Dedifferentiated amniotic fluid mesenchymal stem cell (primary cell): ENCODE measurements around the gene SCUBE3.

ENCODE experiments used
- DNase-seq: peaks from one replicate; pipeline ENCODE4 v3.0.0-alpha.2; 2016; ENCODE audit errors: extremely low spot score

SCUBE3 gene

DNA sequence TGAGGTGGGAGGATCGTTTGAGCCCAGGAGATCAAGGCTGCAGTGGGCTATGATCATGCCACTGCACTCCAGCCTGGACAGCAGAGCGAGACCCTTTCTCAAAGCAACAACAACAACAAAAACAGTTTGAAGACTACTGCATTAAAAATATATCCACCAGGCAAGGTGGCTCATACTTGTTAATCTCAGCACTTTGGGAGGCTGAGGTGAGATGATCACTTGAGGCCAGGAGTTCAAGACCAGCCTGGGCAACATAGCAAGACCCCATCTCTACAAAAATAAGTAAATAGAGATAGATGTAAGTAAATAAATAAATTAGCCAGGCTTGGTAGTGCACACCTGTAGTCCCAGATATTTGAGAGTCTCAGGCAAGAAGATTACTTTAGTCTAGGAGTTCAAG is 58.2 kb downstream of the SCUBE3 start:
- no peak for DNase-seq

DNA sequence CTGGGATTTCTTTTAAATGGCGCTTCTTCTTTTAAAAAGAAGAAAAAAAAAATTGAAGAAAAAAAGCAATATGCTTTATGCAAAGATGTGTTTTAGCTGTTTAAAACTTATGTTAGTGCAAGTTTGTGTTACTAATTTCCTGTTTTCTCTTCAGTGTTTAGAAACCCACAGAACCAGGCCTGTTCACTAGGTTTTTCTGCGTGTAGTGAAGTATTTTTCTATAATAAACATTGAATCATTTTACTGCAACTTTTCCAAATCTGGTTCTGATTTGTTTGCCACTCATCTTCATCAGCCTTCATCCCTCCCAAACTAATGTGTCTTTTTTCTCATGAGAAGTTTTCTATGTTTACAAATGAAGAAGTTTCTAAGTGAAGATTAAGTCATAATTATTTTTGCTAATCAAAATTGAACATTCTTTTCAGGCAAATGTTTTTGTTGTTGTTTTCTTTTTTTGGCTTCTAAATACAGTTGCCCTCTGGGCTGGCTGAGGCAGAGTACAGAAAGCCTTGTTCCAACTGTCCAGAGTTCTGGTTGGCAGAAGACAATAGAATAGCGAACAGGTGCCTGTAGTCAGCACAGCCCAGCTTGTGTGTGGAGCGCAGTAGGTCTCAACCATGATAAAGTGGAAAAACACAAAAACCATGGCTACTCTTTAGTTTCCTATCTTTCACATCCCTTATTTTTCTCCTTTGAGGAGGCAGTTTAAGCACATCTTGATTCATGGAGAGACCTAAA is 60.2 kb downstream of the SCUBE3 start:
- DNase-seq, result no peak

DNA sequence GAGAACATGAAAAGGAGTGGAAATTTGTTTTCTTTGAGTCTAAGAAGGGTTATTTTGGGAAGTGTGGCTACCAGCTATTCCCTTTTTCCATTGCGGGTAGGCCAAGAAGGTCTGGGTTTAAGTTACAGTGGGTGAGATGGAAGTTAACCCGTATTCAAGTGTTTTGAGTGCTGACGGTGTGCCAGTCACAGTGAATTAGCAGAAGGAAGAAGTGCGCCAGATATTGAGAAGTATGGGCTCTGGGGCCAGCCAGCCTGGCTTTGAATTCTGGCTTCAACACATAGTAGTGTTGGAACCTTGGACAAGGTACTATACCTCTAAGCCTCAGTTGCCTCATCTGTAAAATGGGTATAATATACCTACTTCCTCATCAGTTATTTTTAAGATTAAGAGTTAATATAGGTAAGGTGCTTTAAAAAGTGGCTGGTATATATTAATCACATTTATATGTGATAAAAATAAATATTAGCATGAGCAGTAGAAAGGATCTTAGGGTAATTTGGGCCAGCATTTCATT is 62.0 kb downstream of the SCUBE3 start:
- no peak for DNase-seq

DNA sequence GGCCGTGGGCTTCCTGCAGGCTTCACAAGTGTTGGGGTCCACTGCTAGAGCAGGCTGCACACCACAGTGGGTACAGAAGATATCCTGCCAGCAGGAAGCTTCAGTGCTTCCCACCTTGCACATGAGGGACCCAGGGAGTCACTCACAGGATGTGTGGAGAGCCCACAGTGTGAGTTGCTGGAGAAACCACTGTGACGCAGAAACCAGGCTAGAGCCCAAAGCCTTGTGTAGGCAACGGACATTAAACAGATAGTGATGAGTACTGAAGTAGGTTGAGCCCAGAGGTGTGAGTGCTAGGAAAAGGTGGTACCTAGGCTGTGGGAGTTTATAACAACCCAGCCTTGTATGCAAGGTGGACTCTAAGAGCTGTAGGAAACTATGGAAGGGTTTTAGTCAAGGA is 65.0 kb downstream of the SCUBE3 start:
- DNase-seq, result no peak

DNA sequence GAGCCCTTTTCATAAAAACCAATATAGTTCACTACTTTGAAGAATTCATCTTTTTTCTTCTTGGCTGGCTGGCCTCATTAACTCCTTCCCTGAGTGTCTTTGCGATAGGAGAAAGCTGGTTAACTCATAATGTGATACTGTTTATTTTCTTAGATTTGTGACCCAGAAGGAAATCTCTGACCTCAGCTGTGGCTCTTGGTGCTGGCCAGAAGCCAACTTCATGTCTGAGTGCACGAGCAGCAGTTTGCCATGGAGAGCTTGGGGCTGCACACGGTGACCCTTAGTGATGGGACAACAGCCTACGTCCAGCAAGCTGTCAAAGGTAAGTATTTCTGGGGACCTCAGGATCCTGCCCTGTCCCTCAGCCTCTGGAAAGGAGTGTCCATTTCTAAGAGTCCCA is 67.1 kb downstream of the SCUBE3 start:
- DNase-seq, result no peak

DNA sequence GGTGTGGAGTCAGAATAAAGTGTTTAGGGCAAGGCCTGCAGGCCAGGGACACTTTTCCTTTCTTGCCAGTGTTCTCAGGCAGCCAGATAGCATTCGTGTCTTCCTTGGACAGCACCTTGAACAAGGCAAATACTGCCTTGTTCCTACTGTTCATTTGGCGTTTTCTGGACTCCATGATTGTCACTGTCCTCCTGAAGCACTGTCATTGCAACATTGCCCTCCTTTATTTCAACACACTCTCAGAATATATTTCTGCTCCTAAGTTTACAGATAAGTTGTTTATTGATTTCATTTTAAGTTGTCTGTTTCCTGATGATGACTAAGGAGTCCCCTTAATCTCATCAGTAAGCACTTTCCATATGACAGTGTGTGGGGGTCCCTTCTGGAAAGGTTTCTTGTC is 68.7 kb downstream of the SCUBE3 start:
- DNase-seq, result no peak

DNA sequence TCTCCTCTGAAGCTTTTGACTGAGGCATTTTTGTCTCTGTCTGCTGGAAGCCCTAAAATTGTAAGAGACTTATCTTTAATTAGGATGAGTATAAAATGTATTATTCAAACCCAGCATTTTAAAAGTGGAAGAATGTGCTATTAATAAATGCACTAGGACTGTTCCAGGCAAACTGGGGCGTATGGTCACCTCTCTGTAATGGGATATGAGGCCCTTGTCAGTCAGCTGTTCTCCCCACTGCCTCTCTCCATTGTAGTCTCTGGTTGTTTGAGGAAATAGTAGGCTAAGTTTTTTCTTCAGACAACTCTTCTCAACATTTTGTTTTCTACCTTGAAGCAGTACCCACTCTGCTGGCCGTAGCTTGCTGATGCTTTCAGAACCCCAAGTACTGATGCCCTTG is 69.6 kb downstream of the SCUBE3 start:
- no peak for DNase-seq

DNA sequence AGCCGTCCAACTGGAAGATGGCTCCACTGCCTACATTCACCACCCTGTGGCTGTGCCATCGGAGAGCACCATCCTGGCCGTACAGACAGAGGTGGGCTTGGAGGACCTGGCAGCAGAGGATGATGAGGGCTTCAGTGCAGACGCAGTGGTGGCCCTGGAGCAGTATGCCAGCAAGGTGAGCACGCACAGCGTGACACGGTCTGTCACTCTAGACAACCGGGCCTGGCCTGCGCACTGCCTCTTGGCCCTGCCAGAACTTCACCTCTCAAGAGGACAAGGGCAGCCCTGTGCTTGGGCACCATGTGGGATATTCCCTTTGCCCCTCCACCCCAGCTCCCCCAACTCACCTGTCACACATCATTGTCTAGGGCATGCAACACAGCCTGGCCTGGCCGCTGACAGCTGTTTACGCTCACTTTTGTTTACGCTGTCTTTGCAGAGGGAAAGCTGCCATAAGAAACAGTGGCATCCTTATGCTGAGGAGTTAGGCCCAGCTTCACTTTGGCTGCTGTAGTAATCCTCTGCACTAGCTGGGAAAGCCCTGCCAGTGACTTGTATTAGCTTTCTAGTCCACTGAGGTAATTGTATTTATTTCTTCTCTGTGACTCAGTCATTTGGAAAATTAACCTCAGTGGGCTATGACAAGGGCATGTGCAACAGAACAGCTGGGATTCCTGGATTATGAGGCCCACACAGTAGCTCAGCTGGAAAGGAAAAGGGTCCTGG is 74.1 kb downstream of the SCUBE3 start:
- DNase-seq, result no peak

DNA sequence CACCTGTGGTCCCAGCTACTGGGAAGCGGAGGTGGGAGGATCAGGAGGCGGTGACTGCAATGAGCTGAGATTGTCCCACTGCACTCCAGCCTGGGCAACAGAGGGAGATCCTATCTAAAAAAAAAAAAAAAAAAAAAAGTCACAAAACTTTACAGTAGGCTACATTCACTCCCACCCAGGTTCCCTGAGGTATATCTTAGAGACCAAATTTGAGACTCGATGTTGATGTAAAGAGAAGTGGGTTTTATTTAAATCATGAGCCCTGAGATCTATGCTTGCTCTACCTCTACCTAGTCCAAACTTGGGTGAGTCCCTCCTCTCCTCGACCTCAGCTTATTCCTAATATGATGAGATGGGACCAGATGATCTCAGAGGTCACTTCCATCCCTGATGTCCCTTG is 75.1 kb downstream of the SCUBE3 start:
- DNase-seq, result no peak

DNA sequence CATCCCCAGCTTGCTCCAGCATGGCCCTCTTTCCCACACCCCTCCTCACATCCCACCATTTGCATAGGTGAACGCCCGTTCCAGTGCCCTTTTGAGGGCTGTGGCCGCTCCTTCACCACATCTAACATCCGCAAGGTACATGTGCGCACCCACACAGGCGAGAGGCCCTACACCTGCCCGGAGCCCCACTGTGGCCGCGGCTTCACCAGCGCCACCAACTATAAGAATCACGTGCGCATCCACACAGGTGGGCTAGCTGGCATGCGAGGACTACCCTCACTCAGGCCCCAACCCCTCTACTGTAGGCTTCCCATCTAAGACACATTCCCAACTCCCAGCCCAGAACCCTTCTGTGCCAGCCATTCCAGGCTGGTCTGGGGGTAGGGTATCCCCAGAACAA is 77.7 kb downstream of the SCUBE3 start:
- DNase-seq, result no peak

DNA sequence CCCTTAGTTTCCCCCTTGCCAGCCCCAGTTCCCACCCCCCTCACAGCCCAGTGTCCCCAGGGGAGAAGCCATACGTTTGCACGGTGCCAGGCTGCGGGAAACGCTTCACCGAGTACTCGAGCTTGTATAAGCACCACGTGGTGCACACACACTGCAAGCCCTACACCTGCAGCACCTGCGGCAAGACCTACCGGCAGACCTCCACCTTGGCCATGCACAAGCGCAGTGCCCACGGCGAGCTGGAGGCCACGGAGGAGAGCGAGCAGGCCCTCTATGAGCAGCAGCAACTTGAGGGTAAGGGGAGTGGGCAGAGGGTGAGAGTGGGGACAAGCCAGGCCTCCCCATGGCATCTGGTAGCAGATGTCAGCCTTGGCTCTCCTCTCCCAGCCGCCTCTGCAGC is 78.7 kb downstream of the SCUBE3 start:
- no peak for DNase-seq

DNA sequence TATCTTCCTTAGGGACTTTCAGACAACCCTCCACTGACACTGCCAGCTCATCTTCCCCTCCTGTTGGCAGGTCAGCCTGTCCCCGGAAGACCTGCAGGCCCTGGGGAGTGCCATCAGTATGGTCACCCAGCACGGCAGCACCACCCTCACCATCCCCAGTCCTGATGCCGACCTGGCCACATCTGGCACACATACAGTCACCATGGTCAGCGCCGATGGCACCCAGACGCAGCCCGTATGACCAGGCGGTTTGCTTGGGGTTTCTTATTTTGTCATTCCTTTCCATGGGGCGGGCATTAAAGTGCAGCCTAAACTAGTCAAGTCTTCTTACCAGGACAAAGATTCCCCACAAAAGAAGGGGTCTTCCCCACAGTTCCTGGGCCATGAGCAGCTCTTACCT is 79.9 kb downstream of the SCUBE3 start:
- DNase-seq, result no peak

DNA sequence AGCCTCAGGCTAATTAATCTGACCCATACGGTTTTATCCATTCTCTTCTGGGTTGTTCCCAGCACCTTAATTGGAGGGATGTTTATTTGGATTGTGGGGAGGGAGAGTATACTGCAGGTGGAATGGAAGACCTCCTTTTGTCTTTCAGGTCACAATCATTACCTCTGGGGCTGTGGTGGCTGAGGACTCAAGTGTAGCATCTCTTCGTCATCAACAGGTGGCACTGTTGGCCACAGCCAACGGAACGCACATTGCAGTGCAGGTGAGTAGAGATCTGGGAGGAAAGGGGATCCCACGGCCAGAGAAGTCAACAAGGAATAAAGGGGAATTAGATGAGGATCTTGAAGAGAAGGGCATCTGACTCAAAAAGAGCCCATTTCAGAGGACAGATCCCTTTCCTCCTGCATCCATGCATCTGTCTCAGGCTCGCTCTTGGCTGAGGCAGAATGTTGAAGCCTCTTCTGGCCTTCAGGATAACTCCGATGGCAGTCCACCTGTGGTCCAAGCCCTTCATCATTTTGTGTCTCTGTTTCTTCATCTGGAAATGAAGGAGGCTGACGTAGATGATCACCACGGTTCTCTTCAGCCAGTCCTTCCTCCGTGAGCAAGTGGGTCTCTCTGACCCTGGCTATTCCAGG is 80.7 kb downstream of the SCUBE3 start:
- no peak for DNase-seq

DNA sequence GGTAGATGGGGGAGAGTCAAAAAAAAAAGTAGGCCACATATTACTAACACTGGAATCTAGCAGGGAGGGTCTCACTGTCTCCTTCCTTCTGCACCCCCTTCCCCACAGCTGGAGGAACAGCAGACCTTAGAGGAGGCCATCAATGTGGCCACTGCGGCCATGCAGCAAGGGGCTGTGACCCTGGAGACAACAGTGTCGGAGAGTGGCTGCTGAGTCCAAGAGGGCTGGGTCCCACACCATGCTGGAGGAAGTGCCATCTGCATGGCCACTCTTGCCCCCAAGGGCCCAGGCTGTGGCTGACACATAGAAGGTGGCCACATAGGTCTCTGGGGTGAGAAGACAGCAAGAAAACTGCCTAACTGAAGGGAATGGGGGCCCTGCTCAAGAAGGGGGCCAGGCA is 81.3 kb downstream of the SCUBE3 start:
- DNase-seq, result no peak

DNA sequence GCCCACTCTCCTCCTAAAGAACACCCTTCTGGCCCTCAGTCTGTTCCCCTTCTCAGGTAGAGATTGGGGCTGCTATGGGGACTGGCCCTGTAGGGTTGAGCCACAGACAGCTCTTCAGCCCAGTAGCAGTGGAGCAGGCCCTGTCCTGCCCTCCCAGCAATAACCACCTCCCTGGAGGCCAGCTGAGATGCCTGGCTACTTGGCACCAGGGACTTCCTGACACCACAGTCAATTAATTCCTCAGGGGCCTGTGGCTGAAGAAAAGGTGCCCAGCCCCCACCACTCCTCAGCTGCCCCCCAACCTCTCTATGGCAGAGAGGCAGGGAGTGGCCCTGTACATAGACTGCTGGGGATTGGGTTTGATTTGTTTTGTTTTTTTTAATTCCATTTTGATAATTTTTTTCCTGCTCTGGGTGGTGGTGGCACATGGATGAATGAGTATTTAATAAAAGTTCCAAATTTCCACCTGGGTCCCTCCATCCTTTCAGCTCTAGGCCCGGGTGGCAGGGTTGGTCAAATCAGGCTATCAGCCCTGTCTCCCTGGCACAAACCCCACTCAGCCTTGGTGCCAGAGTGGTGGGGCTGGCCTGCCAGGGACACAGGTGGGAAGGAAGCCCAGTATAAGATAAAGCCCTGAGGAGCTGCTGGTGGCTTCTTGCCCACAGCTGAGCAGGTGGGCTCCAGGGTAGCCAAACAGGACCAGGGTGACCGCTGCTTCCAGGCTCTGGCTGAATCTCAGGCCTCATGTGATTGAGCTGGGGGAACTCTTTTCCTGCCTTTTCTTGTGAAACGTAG is 82.0 kb downstream of the SCUBE3 start:
- DNase-seq, result no peak

DNA sequence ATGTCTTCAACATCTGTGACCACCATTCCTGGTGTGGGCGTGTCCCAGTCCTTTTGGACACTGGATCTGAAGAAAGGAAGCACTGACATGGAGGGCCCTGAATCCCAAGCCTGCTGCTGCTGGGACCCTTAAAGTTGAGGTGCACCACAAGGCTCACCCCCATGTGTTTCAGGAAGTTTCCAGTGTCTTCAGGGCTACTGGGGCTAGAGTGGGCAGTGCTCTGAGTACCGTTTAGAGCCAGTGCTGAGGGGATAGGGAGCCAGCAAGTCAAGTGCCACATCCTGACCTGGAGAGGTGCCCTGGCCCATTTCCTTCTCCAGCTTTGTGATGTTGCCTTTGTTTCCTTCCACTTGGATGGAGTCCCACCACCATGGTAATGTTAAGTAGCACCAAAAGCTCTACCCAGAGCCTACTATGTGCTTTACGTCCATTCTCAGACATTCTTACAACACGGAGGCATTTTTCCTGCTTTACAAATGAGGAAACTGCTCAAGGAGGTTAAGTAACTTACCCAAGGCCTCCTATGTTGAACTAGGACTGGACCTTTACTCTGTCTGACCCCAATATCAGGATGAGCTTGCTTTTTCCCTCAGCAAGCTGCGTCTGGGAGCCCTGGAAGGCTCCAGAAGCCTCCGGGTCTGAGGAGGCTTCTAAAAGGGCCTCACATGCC is 83.3 kb downstream of the SCUBE3 start:
- DNase-seq, result no peak

DNA sequence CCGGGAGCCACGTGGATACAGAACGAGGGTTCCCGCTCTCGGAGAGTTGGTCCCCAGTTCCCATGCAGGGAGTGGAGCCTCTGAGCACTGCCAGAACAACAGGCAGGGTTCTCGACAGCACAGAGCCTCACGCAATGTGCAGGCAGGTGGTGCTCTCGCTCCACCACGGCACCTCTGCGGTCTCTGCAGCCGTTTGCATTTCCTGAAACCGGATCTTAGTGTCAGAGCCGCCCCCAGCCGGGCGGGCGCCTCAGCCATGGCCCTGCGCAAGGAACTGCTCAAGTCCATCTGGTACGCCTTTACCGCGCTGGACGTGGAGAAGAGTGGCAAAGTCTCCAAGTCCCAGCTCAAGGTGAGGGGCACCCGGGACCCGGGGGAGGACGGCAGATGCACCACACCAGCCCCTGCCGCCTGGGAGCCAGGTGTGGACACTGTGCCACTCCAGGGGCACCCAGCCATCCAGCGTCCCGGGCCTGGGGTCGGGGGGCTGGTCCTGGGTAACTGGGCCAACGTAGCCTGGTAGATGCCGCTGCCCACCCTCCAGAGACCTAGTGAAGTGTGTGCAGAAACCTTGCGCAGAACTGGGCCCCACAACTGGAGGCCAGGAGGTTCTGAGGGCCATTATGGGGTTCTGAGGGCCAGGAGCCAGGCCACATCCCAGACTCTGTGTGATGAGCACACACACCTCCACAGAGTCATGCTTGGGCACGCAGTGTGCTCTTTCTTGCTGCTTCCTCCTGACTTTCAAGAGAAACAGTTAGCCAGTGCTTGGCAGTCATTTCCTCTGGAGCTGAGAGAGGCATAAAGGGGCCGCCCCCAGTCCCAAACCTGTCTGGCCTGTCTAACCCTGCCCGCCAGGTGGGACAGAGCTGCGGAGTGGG is 84.1 kb downstream of the SCUBE3 start, which contains the start of gene DEF6:
Gene DEF6, plus strand, starts transcription at position 218 of the 881 bp plus-strand sequence. Its CDS starts 39 bp downstream, at position 257.
- DNase-seq, result no peak

DNA sequence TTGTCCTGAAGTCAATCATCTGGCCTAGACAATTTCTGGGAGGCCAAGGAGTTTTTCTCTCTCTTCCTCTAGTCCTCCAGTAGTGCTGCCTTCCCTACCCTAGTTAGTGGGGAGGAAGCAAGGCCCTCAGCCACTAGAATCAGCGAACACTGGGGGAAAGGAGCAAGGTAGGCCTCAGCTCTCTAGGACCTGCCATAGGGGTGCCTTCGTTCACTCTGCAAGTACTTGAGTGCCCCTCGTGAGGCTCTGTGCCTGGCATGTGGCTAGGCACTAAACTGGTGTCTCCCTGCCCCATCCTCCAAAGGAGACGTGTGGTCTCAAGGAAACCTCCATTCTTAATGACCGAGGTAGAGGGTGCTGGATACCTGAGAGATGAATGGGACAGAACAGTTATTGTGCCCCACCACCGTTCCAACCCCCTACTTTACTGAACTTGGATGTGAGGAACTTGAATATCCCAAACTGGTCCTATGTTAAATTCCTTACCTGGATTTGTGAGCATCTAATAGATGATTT is 84.9 kb downstream of the SCUBE3 start:
- no peak for DNase-seq

DNA sequence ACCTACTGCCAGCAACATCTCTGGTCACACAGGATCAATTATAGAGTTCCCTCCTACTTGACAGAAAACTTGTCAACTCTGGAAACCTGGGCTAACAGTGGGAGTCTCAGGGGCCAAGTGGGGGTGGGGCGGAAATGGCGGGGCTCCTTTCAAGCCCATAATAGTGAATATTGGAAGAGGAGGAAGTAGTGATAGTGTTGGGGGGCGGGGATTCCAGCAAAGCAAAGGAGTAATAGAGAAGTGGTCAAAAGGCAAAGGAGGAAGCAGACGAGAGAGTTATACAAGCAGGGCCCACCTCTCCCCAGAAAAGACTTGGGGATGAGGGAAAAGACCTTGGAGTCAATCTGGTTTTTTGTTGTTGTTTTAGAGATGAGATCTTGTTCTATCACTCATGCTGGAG is 85.9 kb downstream of the SCUBE3 start:
- DNase-seq, result no peak

DNA sequence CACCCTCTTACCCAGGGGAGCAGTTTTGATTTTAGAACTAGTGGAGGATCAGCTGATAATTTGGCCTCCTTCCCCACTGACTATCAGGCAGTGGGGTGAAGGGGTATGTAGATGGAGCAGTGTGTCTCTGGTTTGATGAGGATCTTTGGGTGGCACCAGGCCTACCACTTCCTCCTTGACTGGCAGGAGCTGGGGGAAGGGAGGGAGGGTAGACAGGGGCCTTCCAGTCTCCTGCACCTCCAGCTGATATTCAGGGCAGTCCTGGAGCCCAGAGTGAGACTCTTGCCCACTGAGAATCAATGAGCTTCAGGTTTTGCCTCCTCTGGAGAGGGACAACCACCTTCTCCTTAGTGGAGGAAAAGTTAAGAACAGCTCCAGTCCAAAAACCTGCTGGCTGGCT is 87.1 kb downstream of the SCUBE3 start:
- DNase-seq, result no peak
